Measurements from ENCODE around the gene MCRS1.

Gene MCRS1

DNA sequence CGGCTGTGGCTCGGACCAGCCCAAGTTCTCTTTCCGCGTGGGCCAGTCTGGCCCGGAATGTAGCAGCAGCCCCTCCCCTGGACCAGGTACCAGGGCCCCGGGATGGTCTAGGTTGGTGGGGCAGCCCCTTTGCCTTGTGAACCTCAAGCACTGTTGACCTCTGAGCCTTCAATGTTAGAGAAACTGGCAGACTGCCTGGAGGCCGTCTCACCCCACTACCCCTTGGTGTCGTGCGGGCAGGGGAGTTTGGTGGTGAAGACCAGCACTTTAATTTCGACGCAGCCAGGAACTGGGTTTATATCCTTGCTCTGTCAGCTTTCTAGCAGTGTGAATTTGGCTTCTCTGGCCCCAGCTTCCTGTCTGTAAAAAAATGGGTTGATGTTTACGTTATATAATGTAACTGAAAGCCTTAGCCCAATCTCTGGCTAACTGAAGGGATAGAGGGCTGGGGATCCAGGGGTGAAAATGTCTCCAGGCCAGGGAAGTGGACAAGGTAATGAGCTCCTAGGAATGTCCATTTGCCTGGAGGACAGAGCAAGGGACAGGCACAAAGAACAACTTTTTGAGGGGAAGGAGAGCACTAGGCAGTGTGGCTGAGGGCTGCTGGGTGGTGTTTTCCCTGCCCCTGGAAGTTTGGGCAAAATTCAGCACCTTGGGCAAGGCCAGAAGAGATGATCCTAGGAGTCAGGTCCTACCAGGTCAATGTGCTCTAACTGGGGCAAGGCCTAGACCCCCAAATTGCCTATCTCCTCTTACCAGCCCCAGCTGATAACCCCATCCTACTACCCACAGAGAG is 11.4 kb downstream of the MCRS1 start:
- DNase-seq (ENCODE audit: low read depth), result no peak

DNA sequence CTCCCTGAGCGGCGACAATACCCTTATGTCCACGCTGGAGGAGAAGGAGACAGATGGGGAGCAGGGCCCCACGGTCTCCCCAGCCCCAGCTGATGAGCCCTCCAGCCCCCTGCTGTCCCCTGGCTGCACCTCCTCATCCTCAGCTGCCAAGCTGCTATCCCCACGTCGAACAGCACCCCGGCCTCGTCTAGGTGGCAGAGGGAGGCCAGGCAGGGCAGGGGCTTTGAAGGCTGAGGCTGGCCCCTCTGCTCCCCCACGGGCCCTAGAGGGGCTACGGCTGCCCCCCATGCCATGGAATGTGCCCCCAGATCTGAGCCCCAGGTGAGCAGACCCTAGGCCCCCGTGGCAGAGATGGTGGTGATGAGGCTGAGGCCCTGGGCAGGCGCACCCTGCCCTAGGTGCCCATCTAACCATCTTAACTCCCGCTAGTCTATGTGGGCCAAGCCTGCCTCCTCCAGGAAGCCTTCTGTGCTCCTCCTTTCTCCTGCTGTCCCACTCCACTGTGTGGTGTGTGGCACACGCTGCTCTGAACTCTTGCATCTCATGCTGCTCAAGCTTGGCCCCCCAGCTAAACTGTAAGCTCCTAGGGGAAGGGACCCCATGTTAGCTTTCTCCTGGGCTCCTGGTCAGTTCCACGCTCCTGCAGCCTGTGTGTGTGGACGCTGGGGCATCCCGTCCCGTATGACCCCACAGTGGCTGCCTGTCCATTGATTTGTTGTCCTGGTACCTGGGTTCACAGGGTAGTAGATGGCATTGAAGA is 12.1 kb downstream of the MCRS1 start:
- no peak for DNase-seq (ENCODE audit: low read depth)

DNA sequence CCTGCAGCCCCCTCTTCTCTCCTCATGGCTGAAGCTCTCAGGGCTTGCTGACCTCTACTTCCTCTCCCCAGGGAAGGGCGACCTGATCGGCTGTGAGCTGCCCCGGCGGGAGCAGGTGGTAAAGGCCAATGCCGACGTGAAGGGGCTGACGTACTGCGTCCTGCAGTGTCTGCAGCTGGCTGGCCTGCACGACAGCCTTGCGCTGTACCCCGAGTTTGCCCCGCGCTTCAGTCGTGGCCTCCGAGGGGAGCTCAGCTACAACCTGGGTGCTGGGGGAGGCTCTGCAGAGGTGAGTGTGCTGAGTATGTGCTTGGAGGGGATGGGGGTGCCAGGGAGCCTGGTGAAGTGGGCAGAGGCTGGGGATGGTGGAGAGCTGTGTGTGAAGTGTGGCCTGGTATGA is 13.7 kb downstream of the MCRS1 start:
- no peak for DNase-seq (ENCODE audit: low read depth)

DNA sequence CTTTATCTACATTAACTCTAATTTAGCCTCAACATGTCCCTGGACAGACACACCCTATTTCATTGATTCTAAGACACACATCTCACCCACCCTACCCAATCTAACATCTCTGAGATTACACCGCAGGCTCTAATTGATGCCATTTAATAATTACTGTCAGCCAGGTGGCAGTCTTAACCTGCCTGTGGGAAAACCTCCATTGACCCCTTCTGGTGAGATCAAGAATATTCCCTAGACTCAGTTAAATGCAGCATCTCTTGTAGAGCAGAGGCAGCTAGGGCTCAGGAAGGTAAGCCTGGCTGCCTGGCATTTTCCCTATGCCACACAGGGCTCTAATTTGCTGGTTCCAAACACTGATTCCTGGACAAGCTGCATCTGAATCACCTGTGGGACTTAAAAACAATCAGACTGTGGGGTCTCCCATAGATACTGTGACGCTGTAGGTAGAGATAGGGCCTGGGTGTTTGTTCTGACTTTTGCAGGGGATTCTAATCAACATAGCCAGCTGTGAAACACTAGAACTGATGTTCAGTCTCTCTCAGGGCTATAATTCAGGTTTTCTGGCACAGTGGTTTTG is 14.3 kb downstream of the MCRS1 start:
- no peak for DNase-seq (ENCODE audit: low read depth)

DNA sequence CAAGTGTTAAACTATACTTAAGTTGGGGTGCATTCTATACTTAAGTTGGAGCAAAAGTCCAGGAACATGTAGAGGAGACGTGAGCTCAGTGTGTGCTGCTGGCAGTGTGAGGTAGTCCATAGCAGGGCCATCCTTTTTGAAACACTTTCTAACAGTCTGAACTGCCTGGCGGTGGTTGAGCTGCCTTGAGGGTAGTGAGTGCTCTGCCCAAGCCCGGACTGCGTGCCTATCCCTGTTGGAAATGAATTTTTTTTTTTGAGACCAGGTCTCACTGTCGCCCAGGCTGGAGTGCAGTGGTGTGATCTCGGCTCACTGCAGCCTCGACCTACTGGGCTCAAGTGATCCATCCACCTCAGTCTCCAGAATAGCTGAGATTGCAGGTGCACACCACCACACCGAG is 15.0 kb downstream of the MCRS1 start:
- no peak for DNase-seq (ENCODE audit: low read depth)

- no peak for DNase-seq (ENCODE audit: low read depth)
Observed at GRCh38 chr12:49552425-49552824, 15.5 kb downstream of the MCRS1 start.

- DNase-seq (ENCODE audit: low read depth), result no peak
Observed at GRCh38 chr12:49552014-49552413, 15.9 kb downstream of the MCRS1 start.

GRCh38 chr12:49550693-49551252 is 17.2 kb downstream of the MCRS1 start:
- DNase-seq (ENCODE audit: low read depth), result no peak

DNA sequence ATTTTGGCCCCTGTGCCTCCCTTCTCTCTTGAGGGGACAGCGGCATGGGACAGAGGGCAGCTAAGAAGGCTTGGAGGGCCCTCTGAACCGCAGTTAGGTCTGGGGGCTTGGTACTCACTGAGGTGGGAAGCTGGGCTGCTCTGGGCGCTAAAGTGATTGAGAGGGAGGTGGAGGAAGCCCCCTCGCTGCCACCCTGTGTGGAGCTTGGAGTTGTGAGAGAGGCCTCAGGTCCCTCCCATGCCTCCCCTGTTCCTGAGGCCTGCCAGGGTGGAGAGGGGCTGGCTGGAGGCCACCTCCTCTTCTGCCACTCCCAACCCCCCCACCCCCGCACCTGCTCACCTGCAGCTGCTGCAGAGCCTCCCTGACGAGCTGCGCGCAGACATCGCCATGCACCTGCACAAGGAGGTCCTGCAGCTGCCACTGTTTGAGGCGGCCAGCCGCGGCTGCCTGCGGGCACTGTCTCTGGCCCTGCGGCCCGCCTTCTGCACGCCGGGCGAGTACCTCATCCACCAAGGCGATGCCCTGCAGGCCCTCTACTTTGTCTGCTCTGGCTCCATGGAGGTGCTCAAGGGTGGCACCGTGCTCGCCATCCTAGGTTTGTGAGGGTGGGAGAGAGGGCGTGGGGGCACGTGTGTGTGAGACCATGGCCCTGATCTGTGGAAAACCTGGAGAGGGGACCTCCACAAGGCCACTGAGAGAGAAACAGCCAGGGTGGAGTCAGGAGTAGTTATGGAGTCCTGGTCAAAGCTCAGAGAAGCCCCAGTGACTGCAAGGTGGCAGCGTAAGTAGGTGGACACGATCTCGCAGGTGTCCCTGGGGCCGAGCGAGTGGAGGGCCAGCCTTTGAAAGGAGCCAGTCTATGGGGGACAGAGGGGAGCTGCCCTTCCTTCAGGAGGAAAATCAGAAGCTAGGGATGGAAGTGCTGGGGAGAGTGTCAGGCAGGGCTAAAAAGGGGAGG is 17.9 kb downstream of the MCRS1 start:
- DNase-seq (ENCODE audit: low read depth), result no peak

DNA sequence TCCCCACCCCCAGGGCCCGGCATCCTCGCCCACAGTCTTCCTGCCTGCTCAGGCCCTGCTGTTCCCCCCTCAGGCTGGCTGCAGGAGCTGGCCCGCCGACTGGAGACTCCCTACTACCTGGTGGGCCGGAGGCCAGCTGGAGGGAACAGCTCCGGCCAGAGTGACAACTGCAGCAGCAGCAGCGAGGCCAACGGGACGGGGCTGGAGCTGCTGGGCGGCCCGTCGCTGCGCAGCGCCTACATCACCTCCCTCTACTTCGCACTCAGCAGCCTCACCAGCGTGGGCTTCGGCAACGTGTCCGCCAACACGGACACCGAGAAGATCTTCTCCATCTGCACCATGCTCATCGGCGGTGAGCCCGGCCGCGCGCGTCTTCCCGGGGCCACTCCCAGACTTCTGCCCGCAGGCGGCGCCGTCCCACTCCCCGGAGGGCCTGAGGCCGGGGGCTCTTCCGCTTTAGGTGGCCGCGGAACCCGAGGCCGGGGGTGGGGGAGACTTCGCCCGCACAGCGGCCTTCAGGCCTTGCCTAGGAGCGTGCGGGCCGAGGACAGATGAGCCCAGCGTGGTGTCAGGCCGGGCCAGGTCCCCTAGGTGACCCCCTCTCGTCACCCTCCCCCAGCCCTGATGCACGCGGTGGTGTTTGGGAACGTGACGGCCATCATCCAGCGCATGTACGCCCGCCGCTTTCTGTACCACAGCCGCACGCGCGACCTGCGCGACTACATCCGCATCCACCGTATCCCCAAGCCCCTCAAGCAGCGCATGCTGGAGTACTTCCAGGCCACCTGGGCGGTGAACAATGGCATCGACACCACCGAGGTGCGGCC is 18.9 kb downstream of the MCRS1 start:
- no peak for DNase-seq (ENCODE audit: low read depth)

DNA sequence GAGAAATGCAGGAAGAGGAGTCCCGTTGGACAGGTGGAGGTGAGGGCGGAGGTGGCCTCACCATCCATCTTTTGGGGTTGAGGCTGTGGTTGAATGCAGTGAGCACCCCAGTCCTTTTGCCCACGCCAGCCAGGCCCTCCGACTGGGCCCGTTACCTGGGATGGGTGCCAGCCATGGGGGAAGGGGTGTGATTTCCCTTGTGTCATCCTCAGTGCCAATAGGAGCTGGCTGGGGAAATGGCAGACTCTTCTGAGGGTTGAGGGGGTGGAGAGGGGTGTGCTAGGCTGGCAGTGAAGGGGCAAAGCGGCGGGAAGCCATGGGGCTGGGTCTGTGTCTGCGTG is 19.5 kb downstream of the MCRS1 start:
- DNase-seq (ENCODE audit: low read depth), result no peak

DNA sequence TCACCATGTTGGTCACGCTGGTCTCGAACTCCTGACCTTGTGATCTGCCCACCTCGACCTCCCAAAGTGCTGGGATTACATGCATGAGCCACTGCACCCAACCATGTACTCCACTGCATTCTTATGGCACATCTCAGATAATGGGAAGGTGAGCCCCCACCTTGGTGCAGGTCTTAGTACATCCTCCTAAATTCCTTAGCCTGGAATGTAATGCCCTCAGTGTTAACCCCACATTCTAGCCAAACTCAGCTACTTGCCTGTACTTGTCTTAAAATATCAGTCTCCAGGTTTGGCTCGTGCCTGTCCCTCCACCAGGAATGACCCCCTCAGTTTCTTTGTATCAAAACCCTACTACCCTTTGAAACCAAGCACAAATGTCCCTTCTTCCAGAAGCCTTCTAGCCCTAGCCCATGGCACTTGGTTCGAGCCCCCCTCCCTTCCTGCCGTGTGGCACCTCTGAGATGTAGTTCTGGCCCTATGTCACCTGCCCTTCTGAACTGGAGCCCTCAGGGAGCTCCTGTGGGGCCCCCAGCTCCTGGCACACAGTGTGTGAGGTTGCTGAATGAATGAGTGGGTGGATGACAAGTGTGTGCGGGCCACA is 20.8 kb downstream of the MCRS1 start:
- no peak for DNase-seq (ENCODE audit: low read depth)

DNA sequence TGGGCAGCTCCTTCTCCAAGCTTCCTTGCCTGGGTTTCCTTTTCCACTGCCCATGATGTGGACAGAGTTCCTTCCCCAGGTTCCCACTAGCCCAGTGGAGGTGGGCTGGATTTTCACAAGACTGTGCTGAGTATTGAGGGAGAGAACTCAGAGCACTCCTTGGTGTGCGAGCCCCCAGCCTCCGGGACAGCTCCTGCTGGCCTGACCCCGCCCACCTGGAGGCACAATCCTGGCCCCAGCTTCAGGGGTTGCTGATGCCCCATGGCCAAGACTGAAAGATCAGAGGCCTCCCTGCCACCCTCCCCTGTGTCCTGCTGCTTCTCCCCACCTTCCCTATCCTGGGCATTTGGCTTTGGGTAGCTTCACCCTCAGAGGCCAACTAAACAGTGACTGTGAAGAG is 21.5 kb downstream of the MCRS1 start:
- DNase-seq (ENCODE audit: low read depth), result no peak

DNA sequence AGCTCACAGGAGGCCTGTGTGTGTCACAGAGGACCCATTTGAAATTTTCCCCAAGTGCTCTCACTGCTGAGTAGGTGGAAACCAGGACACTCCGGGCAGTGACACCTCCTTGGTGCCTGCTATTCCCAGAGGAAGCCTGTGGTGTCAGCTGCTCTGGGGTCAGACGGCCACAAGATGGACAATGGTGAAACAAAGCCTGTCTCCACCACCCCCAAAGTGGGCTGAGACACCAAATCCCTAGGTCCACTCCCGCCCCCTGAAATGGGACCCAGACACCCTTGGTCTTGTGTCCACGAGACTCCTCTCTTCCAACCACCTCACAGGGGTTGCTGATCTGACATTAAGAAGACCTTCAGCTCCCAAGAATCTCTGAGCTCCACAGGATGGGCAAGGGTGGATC is 22.1 kb downstream of the MCRS1 start:
- DNase-seq (ENCODE audit: low read depth), result no peak

- no peak for DNase-seq (ENCODE audit: low read depth)
Observed at GRCh38 chr12:49543914-49544815, 23.8 kb downstream of the MCRS1 start.

DNA sequence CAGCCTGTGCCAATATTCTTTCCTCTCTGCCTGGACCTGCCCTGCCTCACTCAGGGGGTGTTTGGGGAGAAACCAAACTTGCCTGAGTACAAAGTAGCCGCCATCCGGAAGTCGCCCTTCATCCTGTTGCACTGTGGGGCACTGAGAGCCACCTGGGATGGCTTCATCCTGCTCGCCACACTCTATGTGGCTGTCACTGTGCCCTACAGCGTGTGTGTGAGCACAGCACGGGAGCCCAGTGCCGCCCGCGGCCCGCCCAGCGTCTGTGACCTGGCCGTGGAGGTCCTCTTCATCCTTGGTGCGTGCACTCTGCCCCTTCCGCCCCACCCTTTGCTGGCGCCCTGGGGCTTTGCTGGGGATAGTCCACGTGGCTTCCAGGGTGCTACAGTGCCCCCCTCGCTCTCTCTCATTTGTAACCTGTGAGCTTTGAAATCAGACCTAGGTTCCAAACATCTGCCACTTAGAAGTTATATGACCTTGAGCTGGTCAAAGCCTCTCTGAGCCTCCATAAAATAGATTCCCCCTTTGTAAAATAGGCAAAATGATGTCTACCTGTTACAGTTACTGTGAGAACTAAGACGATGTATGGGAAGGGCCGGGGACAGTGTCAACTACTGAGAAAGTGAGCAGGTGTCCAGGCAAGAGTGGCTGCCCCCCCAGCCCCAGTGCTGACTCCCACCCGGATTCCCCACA is 24.6 kb downstream of the MCRS1 start:
- DNase-seq (ENCODE audit: low read depth), result no peak

DNA sequence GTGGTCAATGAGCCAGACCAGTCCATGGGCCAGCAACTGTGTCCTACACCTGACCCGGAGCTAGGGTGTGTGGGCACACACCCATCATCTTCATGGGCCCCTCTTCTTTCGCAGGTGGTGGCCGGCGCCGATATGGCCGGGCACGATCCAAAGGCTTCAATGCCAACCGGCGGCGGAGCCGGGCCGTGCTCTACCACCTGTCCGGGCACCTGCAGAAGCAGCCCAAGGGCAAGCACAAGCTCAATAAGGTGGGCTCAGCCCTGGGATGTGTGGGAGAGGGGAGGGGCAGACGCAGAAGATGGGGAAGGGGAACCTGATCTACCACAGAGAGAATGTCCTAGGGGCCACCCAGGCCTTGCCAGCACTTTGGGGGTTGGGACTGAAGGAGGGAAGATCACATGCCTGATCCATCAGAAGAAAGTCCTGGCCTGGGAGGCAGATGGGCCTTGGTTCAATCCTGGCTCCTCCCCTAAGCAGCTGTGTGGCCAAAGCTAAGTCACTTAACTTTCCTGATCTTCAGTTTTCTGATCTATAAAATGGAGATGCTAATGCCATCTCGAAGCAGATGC is 25.3 kb downstream of the MCRS1 start:
- DNase-seq (ENCODE audit: low read depth), result no peak

DNA sequence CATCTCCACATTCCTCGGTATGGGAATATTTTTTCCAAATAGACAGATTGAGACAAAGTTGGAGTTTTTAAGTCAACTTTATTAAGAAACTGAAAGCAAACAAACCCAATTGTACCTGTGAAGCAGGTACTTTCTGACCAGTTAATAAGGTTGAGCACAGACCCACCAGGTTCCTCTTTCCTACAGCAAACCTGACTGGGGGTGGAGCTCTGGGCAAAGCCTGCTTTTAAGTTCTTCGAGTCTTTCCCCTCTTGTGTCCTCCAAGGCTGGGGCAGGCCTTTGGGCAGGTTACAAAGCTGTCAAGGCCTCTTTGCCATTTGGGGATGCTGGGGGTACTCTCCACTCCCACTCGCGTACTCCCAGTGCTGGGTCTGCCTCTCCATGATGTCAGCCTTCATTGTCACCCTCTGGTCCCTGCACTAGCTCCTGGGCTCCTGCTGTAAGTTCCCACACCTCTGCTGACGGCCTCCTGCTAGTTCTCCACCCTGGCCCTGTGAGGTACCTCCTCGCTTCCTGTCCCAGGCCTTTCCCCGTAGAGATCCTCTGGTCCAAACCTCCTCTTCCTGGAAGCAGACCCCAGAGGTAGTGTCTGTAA is 25.9 kb downstream of the MCRS1 start:
- no peak for DNase-seq (ENCODE audit: low read depth)
